Prostate gland (tissue), 2 donors: Measurements from ENCODE around the gene KCTD4. TPM values are rescaled to one million over a fixed set of nuclear protein-coding genes. Genes with fewer than 3 reads are reported as not detected.
"Not testable (repeated sequence)": the region's sequence is repeated elsewhere in the genome, so short reads cannot be mapped to it uniquely, and the experiment has no call there.

ENCODE experiments used
- DNase-seq: peaks from one replicate; pipeline ENCODE4 v3.0.0-alpha.2; 2019; ENCODE audit warnings: low spot score
- H3K27ac ChIP-seq, 2 donors: fragments of 200-600 bp; sonication (generic); 2 replicates each; pipeline ENCODE4 v1.5.1; 2017 to 2019
- H3K27me3 ChIP-seq: fragments of 200-600 bp; sonication (generic); replicated peaks from 2 replicates; pipeline ENCODE4 v1.5.1; 2019; ENCODE audit not compliant: insufficient read depth
- H3K36me3 ChIP-seq, 2 donors: fragments of 200-600 bp; sonication (generic); 1 replicate in 1 of 2; 2 replicates in 1 of 2; pipeline versions ENCODE4 v1.5.1 to v1.8.1; 2017 to 2019
- H3K4me1 ChIP-seq: fragments of 200-600 bp; sonication (generic); replicated peaks from 2 replicates; pipeline ENCODE4 v1.5.1; 2019
- H3K4me3 ChIP-seq, 2 donors: fragments of 200-600 bp; sonication (generic); 2 replicates each; pipeline ENCODE4 v1.5.1; 2017 to 2019
- H3K9me3 ChIP-seq: fragments of 200-600 bp; sonication (generic); 2 replicates; pipeline ENCODE4 v1.5.1; 2017
- CTCF ChIP-seq, 4 experiments: fragments of 200-600 bp in 2 of 4; fragments of 450-650 bp in 2 of 4; sonication (generic) in 2 of 4; IDR thresholded peaks; 1 replicate in 3 of 4; 2 replicates in 1 of 4; pipeline ENCODE4 v1.5.1; 2016 to 2019; ENCODE audit warnings: antibody characterized with exemption in 4 of 4, mild to moderate bottlenecking in 2 of 4, moderate library complexity in 2 of 4
- POLR2A ChIP-seq: fragments of 450-650 bp; IDR thresholded peaks from one replicate; pipeline ENCODE4 v1.6.1; 2016; ENCODE audit warnings: antibody characterized with exemption, mild to moderate bottlenecking
- POLR2AphosphoS5 ChIP-seq: sonication (generic); formaldehyde crosslinking; IDR thresholded peaks from one replicate; pipeline ENCODE4 v1.6.1; 2017; ENCODE audit warnings: antibody characterized with exemption
- WGBS: methylation state at CpG from one replicate; pipeline ENCODE4 v1.1.5; 2018; 5-methylcytosine and 5-hydroxymethylcytosine counted together
- intact Hi-C: fragments of 100-400 bp; cut with DNase I; formaldehyde crosslinking; loops from one replicate; pipeline ENCODE4 v1.14.2; 2022
- total RNA-seq, 2 donors: library from RNA; depleted of rRNA; stranded (reverse); fragments of >200 nt; gene quantifications; one replicate each; pipeline ENCODE4 v1.1.0, GENCODE V29; 2016

The KCTD4 gene
- total RNA-seq, 2 donors from 2014 or later, result not detected

DNA sequence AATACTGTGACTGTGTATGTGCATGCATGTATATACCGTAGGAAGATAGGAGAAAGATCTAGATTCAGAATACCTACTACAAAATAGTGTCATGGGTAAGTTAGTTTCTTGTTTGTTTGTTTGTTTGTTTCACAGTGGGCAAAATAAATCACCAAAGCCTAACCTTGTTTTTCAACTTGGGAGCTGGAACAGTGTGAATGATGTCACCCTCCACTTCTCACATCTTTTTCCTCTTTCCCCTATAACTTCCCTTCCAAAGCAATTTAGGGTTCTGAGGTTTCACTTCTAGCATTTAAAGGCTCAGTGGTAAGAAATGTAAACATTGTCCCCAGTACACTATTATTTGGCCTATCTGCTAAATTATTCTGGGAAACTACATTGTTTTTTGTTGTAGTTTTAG, 5.4 kb downstream of the KCTD4 start:
- intact Hi-C loops, result no loop called here
- Histone ChIP-seq H3K27me3 (no peaks in the 10 kb centered on the region), H3K36me3 (no peaks in the 10 kb centered on the region), H3K4me3 (no peak overlapping the region), H3K4me1 (no peaks in the 10 kb centered on the region), H3K27ac (no peak overlapping the region), H3K9me3 (no peaks in the 10 kb centered on the region)
- TF ChIP-seq CTCF (IDR thresholded peaks at IDR 0.05) (no peak), POLR2AphosphoS5 (no peak), POLR2A (no peak)
- WGBS, result 98% methylated on average over 1 of the region's 1 CpG
- DNase-seq, result no peak

DNA sequence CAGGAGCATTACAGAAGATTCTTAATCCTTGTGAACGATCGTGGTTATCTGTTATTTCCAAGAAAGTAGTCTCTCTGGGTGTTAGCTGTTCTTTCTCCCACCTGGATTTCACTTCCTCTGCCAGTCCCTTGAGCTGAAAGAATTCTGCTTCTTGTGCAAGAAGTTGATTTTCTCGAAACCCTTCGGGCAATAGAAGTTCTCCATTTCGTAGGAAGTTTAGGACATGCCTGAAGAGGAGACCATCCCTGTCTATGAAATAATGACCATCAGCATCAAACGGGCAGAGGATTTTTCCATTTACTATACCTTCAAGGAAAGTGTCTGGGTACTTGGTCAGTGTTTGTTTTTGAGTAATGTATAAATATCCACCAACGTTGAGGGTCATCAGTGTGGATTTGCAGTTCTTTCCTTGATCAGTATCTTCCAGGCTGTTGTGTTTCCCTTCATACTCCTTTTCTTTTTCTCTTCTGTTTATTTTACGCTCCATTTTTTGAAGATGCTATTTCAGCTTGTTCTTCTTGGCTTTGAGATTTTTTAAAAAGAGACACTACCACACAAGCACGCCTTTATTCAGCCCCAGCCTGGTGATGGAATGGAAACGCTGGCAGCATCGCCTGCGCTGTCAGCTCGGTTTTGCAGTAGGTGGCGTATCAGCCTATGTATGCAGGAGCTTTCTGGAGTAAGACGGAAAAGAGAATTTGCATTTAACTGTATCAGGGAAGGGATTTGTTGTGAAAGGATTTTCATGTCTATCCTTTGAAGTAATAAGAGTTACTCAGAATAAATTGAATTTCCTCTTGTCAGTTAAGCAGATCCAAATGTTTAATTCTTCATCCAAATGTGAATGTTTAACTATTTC, 6.5 kb downstream of the KCTD4 start:
- no peak overlapping the region for H3K4me3 ChIP-seq
- TF ChIP-seq POLR2AphosphoS5, result no peak
- no peak for TF ChIP-seq POLR2A
- TF ChIP-seq CTCF (IDR thresholded peaks at IDR 0.05), result no peak
- H3K9me3 ChIP-seq, result no peaks in the 10 kb centered on the region
- intact Hi-C loops, result loop anchor here (5.0 kb wide), 1 partner anchor 88 kb away; no protein-coding TSS in a partner anchor
- no peaks in the 10 kb centered on the region for H3K4me1 ChIP-seq
- H3K27me3 ChIP-seq, result no peaks in the 10 kb centered on the region
- WGBS, result 85% methylated on average over 15 of the region's 15 CpGs
- no peaks in the 10 kb centered on the region for H3K36me3 ChIP-seq
- H3K27ac ChIP-seq, result no peak overlapping the region
- no peak for DNase-seq

GRCh38 chr13:45191874-45192273, 9.0 kb downstream of the KCTD4 start:
- no peak for DNase-seq
- Histone ChIP-seq H3K9me3 (no peaks in the 10 kb centered on the region), H3K4me1 (no peaks in the 10 kb centered on the region), H3K4me3 (no peak overlapping the region), H3K27ac (no peak overlapping the region), H3K36me3 (no peaks in the 10 kb centered on the region), H3K27me3 (no peaks in the 10 kb centered on the region)
- WGBS, result 38% methylated on average over 1 of the region's 1 CpG
- TF ChIP-seq CTCF (IDR thresholded peaks at IDR 0.05), result no peak
- TF ChIP-seq POLR2A, result no peak
- TF ChIP-seq POLR2AphosphoS5, result no peak
- intact Hi-C loops, result loop anchor here (5.0 kb wide), 1 partner anchor 90 kb away; no protein-coding TSS in a partner anchor

DNA sequence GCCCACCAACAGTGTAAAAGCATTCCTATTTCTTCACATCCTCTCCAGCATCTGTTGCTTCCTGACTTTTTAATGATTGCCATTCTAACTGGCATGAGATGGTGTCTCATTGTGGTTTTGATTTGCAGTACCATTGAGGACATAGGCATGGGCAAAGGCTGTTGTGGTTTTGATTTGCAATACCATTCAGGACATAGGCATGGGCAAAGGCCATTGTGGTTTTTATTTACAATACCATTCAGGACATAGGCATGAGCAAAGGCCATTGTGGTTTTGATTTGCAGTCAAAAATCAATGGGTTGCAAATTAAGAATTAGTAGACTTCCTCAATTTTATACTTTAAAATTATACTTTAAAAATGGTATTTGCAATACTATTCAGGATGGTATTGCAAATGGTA, 11.3 kb downstream of the KCTD4 start:
- not testable (repeated sequence) for H3K36me3 ChIP-seq, H3K9me3 ChIP-seq, H3K4me3 ChIP-seq, H3K27me3 ChIP-seq, H3K4me1 ChIP-seq, DNase-seq, H3K27ac ChIP-seq
- intact Hi-C loops, result loop anchor here (10.0 kb wide), 1 partner anchor 135 kb away; no protein-coding TSS in a partner anchor

GRCh38 chr13:45189077-45189476, 11.8 kb downstream of the KCTD4 start:
- not testable (repeated sequence) for H3K9me3 ChIP-seq, H3K27ac ChIP-seq, H3K4me3 ChIP-seq, H3K4me1 ChIP-seq, H3K36me3 ChIP-seq, DNase-seq, H3K27me3 ChIP-seq
- intact Hi-C loops, result loop anchor here (10.0 kb wide), 1 partner anchor 134 kb away; no protein-coding TSS in a partner anchor
- 98% methylated on average over 4 of the region's 4 CpGs for WGBS

- H3K27ac ChIP-seq, result no peak overlapping the region
- intact Hi-C loops, result loop anchor here (10.0 kb wide), 1 partner anchor 130 kb away; no protein-coding TSS in a partner anchor
- TF ChIP-seq POLR2A (no peak), POLR2AphosphoS5 (no peak), CTCF (IDR thresholded peaks at IDR 0.05) (no peak)
- WGBS, result 93% methylated on average over 2 of the region's 2 CpGs
- no peaks in the 10 kb centered on the region for H3K36me3 ChIP-seq
- no peaks in the 10 kb centered on the region for H3K9me3 ChIP-seq
- no peaks in the 10 kb centered on the region for H3K4me1 ChIP-seq
- no peak overlapping the region for H3K4me3 ChIP-seq
- no peaks in the 10 kb centered on the region for H3K27me3 ChIP-seq
- DNase-seq, result no peak
Measured at GRCh38 chr13:45185286-45185685, 15.6 kb downstream of the KCTD4 start.
